GM18870 (cell line): ENCODE results near the gene ABHD17C.
A peak's percentile ranks its signal among the peaks of the same experiment; 100 is the strongest.

Experiments used
- ATAC-seq: cut with Tn5 transposase; IDR thresholded peaks from one replicate; pipeline ENCODE4 v1.9.1; 2021; ENCODE audit warnings: moderate library complexity; ENCODE audit not compliant: unreplicated experiment

ABHD17C gene

GRCh38 chr15:80689294-80689693 is 5.8 kb upstream of the ABHD17C start:
- ATAC-seq, result no peak

DNA sequence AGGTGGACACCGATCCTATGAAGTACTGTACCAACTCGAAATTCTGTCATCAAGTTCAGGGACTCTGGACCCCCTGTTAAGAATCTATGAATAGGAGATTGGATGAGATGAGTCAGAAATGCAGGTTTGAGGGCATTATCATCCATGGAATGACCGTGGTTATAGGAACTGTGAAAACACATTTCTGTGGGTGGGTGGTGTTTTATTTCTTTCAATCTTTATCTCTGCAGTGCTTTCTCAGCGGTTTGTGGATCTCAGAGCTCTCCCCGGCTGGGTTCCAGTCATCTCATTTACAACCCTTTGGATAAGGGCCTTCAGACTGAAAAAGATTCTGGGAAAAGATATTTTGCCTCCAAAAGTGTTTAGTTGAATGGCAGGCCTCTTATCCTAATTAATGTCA is 5.4 kb upstream of the ABHD17C start:
- no peak for ATAC-seq

DNA sequence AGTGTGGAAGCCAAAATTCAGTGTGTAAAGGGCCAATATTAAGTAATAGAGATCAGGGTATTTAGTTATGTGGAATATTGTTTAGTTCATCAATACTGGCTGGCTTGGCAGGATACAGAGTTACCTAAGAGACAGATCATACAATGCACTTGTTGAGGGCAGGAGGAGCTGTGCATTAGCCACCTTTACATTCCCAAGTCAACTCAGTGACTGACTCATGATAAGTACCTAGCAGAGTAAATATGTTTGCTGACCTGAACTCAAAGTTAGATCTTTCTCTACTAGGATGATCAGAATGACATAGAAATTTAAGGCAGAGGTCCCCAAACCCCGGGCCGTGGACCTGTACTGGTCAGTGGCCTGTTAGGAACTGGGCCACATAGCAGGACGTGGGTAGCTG is 3.5 kb upstream of the ABHD17C start:
- no peak for ATAC-seq

GRCh38 chr15:80693682-80694610 is 1.2 kb upstream of the ABHD17C start:
- ATAC-seq, result no peak

DNA sequence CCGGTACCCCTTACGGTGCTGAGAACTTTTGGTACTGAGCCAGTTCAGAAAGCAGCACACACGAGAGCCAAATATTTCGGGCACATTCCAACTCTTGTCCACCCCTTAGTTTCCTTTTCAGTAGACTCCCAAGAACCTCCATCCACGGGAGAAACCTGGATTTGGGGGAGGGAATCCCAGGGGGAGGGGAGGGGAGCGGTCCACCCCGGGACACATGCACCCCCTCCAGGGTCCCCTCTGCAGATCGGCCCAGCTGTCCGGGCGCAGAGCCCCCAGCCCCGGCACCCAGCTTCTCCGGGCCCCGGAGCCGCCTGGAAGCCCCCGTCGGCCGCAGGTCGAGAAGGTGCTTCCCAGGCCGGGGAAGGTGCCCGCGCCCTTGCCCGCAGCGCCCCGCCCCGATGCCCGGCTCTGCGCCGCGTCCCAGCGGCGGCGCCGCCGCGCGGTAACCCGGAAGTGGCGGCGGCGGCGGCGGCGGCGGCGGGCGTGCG is 455 bp upstream of the ABHD17C start:
- ATAC-seq, result no peak

GRCh38 chr15:80695911-80696661 is 976 bp downstream of the ABHD17C start:
- no peak for ATAC-seq

DNA sequence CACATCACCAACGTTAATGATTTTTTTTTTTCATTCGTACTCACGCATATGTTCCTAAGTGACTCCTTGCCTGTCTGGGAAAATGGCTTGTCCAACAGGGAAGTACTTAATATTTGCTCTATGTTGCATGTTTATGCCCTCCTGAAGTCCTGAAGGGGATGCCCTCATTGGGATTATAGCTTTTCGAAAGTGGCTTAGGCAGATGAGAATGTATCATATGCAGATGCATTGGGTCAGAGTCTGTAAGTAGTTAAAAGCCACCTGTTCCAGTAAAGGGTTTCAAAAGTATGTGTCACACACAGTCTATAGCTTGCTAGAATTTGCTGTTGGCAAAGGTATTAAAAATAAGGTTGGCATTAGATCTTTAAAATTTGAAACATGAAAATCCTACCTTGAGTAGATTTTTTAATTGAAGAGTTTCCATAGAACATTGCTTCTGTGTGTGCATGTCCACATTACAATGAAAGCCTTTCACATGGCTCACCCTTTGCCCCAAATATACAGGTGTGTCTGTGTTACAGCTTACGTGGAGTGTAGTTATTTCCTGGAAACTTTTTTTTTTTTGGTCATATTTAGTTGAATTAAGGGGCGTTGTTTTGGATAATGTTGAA is 2.1 kb downstream of the ABHD17C start:
- no peak for ATAC-seq

GRCh38 chr15:80698676-80699075 is 3.6 kb downstream of the ABHD17C start:
- ATAC-seq, result no peak

- ATAC-seq, result no peak
Observed at GRCh38 chr15:80699981-80700380, 4.9 kb downstream of the ABHD17C start.

- no peak for ATAC-seq
Observed at GRCh38 chr15:80701676-80702311, 6.7 kb downstream of the ABHD17C start.

- no peak for ATAC-seq
Observed at GRCh38 chr15:80703081-80703480, 8.0 kb downstream of the ABHD17C start.

GRCh38 chr15:80703965-80704364 is 8.9 kb downstream of the ABHD17C start:
- ATAC-seq, result no peak

DNA sequence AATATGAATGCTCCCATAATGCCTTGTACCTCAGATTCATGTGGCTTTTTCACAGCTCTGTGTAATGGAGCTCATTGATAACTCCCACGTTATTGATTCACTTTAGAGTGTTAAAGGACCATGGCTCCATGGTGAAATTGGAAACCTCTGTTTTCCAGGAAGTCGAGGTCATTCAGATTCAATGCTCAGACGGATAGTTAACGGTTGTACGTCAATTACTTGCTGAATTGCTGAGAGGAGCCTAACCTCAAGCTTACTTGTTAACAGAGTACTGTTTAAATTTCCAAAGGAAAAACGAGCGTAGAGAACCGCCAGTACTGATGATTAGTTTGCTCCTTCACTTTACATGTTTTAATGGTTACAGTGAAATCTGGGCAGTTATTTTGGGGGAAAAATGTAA is 11.1 kb downstream of the ABHD17C start:
- no peak for ATAC-seq

- no peak for ATAC-seq
Observed at GRCh38 chr15:80709542-80709941, 14.4 kb downstream of the ABHD17C start.

- peak; percentile 76 for ATAC-seq
Observed at GRCh38 chr15:80710635-80711554, 15.8 kb downstream of the ABHD17C start.

DNA sequence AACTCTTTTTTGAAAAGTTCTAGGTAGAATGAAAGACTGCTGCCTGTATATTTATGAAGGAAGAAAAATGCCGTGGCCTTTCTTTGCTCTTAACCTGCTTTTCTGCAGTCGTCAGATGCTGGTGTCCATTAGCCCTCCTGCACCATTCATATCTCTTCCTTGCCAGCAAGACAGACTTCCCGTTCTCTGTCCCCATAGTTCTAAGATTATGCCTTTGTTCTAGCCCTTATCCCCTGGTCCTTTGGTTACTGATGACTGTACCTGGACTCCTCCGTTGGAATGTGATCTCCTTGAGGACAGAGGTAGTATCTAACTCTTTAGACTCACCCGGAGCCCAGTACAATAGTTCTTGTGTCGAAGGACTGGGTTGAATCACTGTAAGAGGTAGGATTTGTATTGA is 16.8 kb downstream of the ABHD17C start:
- no peak for ATAC-seq

GRCh38 chr15:80712956-80713355 is 17.8 kb downstream of the ABHD17C start:
- ATAC-seq, result no peak

- ATAC-seq, result no peak
Observed at GRCh38 chr15:80721476-80721875, 26.4 kb downstream of the ABHD17C start.

DNA sequence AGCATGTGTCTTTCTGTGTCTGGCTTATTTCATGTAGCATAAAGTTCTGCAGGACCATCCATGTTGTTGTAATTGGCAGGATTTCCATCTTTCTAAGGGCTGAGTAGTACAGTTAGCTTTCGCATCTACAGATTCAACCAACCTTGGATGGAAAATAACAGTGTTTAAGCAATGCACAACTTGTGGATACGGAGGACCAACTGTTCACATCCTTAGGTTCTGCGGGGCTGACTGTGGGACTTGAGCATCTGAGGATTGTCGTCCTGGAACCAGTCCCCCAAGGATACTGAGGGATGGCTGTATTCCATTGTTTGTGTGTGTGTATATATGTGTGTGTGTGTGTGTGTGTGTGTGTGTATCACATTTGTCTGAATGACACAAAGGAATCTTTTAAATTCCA is 27.7 kb downstream of the ABHD17C start:
- ATAC-seq, result no peak

GRCh38 chr15:80727196-80727595 is 32.1 kb downstream of the ABHD17C start:
- no peak for ATAC-seq
